Ovary (tissue), 3 donors: ENCODE results near the gene DNAH8.

Experiments used
- CTCF ChIP-seq, 3 donors: fragments of 450-650 bp in 2 of 3; fragments of 200-600 bp in 1 of 3; IDR thresholded peaks; one replicate each; pipeline versions ENCODE4 v1.5.1 to v1.8.0; 2016 to 2022; ENCODE audit warnings: antibody characterized with exemption in 3 of 3, mild to moderate bottlenecking in 1 of 3
- EP300 ChIP-seq: sonication (generic); formaldehyde crosslinking; IDR thresholded peaks from one replicate; pipeline ENCODE4 v1.6.1; 2017; ENCODE audit warnings: antibody characterized with exemption
- POLR2A ChIP-seq: fragments of 450-650 bp; IDR thresholded peaks from one replicate; pipeline ENCODE4 v1.6.1; 2017; ENCODE audit warnings: antibody characterized with exemption, mild to moderate bottlenecking, moderate library complexity
- donor health status: DM: no; HTN: no; CAD: no.

GRCh38 chr6:39077882-39078594 is 362.9 kb downstream of the DNAH8 start:
- TF ChIP-seq CTCF (IDR thresholded peaks at IDR 0.05): no peak
- TF ChIP-seq POLR2A: no peak
- no peak for TF ChIP-seq EP300
